IPS-11a (cell line): ENCODE results near the gene PAGE2.
"Not testable (repeated sequence)": the region's sequence is repeated elsewhere in the genome, so short reads cannot be mapped to it uniquely, and the experiment has no call there.

Source experiments
- H3K4me3 ChIP-seq: one replicate; pipeline ENCODE4 v1.5.1; 2013; ENCODE audit warnings: low read depth, low read length, control low read depth

PAGE2 gene

GRCh38 chrX:55088795-55089489 lies at the start of gene PAGE2:
Gene PAGE2 (plus strand): TSS chrX:55089018. CDS start chrX:55090021, 1,003 bp downstream.
- H3K4me3 ChIP-seq, result no peak within 1 kb of the TSS

GRCh38 chrX:55039471-55039870 lies 49.3 kb upstream of the PAGE2 start:
- H3K4me3 ChIP-seq, result no peak overlapping the region

DNA sequence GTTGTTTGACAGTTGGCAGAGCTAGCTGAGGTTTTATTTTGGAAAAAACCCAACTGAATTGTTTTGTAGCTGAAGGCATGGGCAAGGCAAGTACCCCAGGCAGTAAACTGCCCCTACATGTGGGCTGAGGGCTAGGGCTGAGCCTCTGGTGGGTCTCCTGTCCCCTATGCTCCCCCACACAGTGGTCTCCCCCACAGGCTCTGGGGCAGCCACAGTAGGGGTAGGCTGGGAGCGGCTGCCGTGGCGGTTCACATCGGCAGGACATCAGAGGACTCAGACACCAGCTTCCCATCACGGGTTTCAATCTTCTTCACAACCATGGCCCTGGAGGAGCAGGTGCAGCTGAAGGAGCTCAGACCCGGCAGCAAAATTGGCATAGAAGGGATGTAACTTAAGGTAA lies 47.3 kb upstream of the PAGE2 start:
- no peak overlapping the region for H3K4me3 ChIP-seq

GRCh38 chrX:55050599-55050998 lies 38.2 kb upstream of the PAGE2 start:
- not testable (repeated sequence) for H3K4me3 ChIP-seq

DNA sequence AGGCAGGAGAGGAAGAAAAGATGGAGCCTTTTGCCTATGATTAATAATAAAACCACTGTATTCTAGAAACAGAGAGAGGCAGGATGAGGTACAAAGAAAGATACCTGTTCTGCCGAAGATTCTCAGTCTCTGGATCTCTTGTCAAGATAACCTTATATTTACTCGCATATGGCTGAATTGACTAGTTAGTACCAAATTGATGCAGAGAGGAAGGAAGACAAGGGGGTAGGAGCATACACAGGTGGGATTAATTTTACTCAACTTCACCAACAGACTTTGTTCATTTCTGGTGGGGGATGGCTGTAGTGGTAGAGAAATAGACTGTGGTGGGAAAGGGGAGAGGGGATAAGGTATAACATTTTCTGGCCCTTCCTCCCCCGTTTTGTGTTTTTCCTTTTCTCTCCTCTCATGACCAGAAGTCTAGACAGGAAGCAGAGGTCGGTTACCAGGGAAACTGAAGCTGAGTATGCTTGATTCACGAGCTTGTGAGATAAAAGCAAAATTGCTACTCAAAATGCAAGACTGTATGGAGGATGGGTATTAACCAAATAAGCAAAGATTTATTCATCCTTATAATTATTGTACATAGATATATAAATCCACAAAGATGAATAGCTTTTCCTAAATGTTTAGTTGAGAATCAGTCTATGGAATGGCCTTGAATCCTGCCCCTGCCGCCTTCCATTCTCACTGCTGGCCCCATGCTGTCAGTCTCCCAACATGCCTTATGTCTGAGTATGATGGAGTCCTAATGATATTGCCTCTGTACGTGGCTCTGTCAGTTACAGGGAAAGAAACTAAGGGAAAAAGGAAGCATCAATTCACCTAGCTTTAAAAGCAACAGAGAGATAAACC lies 31.8 kb upstream of the PAGE2 start:
- no peak overlapping the region for H3K4me3 ChIP-seq

GRCh38 chrX:55057675-55058249 lies 31.1 kb upstream of the PAGE2 start:
- no peak overlapping the region for H3K4me3 ChIP-seq

DNA sequence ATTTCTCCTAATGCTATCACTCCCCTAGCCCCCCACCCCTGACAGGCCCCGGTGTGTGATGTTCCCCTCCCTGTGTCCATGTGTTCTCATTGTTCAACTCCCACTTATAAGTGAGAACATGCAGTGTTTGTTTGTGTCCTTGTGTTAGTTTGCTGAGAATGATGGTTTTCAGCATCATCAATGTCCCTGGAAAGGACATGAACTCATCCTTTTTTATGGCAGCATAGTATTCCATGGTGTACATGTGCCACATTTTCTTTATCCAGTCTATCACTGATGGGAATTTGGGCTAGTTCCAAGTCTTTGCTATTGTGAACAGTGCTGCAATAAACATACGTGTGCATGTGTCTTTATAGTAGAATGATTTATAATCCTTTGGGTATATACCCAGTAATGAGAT lies 21.6 kb upstream of the PAGE2 start:
- H3K4me3 ChIP-seq, result not testable (repeated sequence)

DNA sequence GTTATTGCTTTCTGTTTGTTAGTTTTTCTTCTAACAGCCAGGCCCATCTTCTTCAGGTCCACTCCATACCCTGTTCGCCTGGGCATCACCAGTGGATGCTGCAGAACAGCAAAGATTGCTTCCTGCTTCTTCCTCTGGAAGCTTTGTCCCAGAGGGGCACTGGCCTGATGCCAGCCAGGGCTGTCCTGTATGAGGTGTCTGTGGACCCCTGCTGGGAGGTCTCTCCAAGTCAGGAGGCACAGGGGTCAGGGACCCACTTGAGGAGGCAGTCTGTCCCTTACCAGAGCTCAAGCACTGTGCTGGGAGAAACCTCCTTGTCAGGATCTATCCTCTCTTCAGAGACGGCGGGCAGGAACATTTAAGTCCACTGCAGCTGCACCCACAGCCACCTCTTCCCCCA lies 16.5 kb upstream of the PAGE2 start:
- no peak overlapping the region for H3K4me3 ChIP-seq

DNA sequence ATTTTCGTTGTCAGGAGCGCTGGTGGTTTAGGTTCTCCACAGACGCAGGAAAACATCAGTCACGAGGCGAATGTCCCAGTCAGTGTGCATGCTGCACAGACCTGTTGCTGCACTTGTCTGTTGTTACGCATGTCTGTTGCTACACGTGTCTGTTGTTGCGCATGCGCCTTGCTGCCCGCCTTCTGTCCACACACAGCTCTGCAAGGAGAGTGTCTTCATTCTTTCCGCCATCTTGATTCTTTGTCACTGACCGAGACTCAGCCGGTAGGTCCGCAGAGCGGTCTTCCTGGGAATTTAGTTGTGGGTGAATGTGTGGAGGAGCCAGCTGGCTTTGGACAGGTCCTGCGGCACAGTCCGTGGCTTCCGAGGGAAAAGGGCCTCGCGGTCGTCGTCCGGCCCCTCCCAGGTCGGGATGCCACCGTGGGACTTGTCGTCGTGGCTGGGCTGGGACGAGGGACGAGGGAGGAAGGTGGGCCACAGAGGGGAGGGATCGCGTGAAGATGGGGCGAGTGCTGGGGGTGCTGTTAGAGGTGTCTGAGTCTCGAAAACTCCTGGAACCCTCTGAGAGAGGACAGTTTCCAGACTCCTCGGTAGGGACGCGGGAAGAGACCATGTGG lies 13.9 kb upstream of the PAGE2 start, which contains the start of gene PAGE2B:
Gene PAGE2B, plus strand, starts transcription at position 180 of the 617 bp plus-strand sequence. CDS start 1,012 bp downstream, outside the sequence.
- H3K4me3 ChIP-seq, result no peak within 1 kb of the TSS

DNA sequence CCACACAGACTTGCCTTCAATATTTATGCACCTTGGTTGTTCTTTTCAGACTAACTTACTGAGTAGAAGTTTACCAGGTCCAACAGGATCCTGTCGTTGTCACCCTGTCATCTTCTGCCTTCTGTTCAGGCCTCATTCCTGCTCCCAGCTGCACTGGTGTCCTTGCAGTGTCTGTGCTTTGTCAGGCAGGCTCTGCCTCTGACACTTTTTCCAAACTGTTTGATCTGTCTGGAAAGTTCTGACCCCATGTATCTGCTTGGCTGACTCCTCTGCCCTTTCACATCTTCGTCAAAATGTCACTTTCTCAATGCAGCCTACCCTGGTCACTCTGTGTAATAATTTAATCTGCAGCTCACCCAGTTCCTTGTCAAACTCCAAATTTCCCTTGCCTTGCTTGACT lies 9.9 kb downstream of the PAGE2 start:
- no peak overlapping the region for H3K4me3 ChIP-seq

GRCh38 chrX:55099162-55099561 lies 10.3 kb downstream of the PAGE2 start:
- H3K4me3 ChIP-seq, result no peak overlapping the region

DNA sequence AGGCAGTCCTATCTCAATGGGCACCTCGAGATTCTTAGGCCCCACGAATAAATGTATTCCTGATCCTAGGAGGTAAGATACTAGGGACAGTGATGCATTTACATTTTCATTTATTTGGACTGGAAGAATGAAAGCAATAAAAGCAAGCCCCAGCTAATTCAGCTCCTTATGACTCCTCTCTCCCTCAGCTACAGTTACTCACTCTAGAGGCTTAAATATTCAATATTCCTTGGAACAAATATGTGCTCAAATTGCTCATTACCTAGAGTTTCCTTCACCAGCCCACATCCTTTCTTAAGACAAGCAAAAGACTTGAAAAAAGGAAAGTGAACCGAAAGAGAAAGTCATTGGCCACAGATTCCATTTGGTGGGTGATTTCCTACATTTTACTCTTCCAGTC lies 13.9 kb downstream of the PAGE2 start:
- H3K4me3 ChIP-seq, result no peak overlapping the region

GRCh38 chrX:55107262-55107661 lies 18.4 kb downstream of the PAGE2 start:
- H3K4me3 ChIP-seq, result no peak overlapping the region

GRCh38 chrX:55107911-55108310 lies 19.1 kb downstream of the PAGE2 start:
- H3K4me3 ChIP-seq, result no peak overlapping the region

DNA sequence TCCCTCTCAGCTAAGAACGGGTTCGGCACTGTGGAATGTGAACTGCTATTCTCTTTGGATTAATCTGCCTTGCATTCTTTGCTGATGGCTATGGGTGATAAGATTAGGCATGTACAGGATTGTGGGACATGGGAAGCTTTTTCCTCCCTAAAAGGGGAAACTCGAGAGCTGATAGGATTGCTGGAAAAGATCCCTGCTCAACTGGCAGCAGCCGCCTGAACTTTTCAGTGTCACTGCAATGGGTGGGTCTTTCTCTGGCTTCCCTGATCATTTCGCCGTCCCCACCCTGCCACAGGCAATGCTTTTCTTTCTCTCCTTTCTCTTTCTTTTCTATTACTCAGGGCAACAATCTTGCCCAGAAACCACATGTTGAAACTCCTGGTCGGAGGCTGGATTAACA lies 20.5 kb downstream of the PAGE2 start:
- no peak overlapping the region for H3K4me3 ChIP-seq

GRCh38 chrX:55111578-55112254 lies 22.9 kb downstream of the PAGE2 start:
- no peak overlapping the region for H3K4me3 ChIP-seq

- not testable (repeated sequence) for H3K4me3 ChIP-seq
Observed at GRCh38 chrX:55116589-55116988, 27.8 kb downstream of the PAGE2 start.

DNA sequence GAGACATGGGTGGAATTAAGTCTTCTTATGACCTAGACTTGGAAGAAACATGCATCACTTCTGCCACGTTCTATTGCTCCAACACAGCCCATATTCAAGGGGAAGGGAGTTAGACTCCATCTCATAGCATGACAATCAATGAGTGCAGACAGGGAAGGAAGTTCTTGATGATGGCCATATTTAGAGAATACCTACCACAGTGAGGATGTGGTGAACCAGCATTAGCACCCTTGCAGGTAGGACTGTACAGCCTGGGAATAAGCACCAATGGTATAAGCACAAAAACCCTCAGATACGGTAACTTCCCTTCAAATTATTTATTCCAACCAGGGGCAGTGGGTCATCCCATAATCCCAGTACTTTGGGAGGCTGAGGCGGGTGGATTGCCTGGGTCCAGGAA lies 29.8 kb downstream of the PAGE2 start:
- H3K4me3 ChIP-seq, result no peak overlapping the region

GRCh38 chrX:55119271-55119670 lies 30.5 kb downstream of the PAGE2 start:
- no peak overlapping the region for H3K4me3 ChIP-seq

- no peak overlapping the region for H3K4me3 ChIP-seq
Observed at GRCh38 chrX:55119712-55120111, 30.9 kb downstream of the PAGE2 start.
